Stimulated activated CD4-positive, alpha-beta T cell treated with anti-CD3 and anti-CD28 coated beads, Interleukin-12 subunit alpha, Interleukin-12 subunit beta, amount 100 ng/mL, for 48 hours (primary cell): ENCODE data around the gene ATP9A.
A peak's percentile ranks its signal among the peaks of the same experiment; 100 is the strongest.
"Not testable (repeated sequence)": the region's sequence is repeated elsewhere in the genome, so short reads cannot be mapped to it uniquely, and the experiment has no call there.

ENCODE experiments used
- DNase-seq, 3 donors: peaks; one replicate each; pipeline ENCODE4 v3.0.0-alpha.2; 2020; ENCODE audit warnings: low read depth in 2 of 3, low spot score in 1 of 3

Gene ATP9A

GRCh38 chr20:51579137-51579536, 189.1 kb downstream of the ATP9A start:
- DNase-seq: no peak

- no peak for DNase-seq
Measured at GRCh38 chr20:51578145-51578459, 190.1 kb downstream of the ATP9A start.

- no peak for DNase-seq
Measured at GRCh38 chr20:51577432-51578144, 190.6 kb downstream of the ATP9A start.

GRCh38 chr20:51575486-51575885, 192.7 kb downstream of the ATP9A start:
- DNase-seq: no peak

- DNase-seq: peak in 2 of 3 donors; percentile 35 to 42
Measured at GRCh38 chr20:51574248-51575033, 193.7 kb downstream of the ATP9A start.

- no peak for DNase-seq
Measured at GRCh38 chr20:51573576-51574243, 194.5 kb downstream of the ATP9A start.

GRCh38 chr20:51571460-51571794, 196.8 kb downstream of the ATP9A start:
- DNase-seq: no peak

GRCh38 chr20:51570739-51571459, 197.3 kb downstream of the ATP9A start:
- no peak for DNase-seq

- no peak for DNase-seq
Measured at GRCh38 chr20:51569815-51570738, 198.1 kb downstream of the ATP9A start.

- not testable (repeated sequence) for DNase-seq
Measured at GRCh38 chr20:51568533-51568932, 199.7 kb downstream of the ATP9A start.

- DNase-seq: no peak
Measured at GRCh38 chr20:51567622-51568021, 200.6 kb downstream of the ATP9A start.

- DNase-seq: no peak
Measured at GRCh38 chr20:51566594-51566993, 201.6 kb downstream of the ATP9A start.

- DNase-seq: no peak
Measured at GRCh38 chr20:51565298-51566144, 202.7 kb downstream of the ATP9A start.

GRCh38 chr20:51563486-51564332, 204.5 kb downstream of the ATP9A start:
- DNase-seq: no peak

GRCh38 chr20:51563174-51563485, 205.1 kb downstream of the ATP9A start:
- no peak for DNase-seq

GRCh38 chr20:51562332-51563173, 205.6 kb downstream of the ATP9A start:
- DNase-seq: no peak

- no peak for DNase-seq
Measured at GRCh38 chr20:51562027-51562331, 206.2 kb downstream of the ATP9A start.
